ENCODE data around the gene PI3.
"Not testable (repeated sequence)": the region's sequence is repeated elsewhere in the genome, so short reads cannot be mapped to it uniquely, and the experiment has no call there.

PI3 gene

GRCh38 chr20:45154183-45154582 lies 20.5 kb upstream of the PI3 start:
- Histone ChIP-seq H4K20me1 (no peaks in the 10 kb centered on the region), H3K4me3 (no peak overlapping the region), H3K9me3 (peaks cover 26% of the 10 kb centered on the region), H3K4me2 (no peak overlapping the region), H3K27me3 (no peaks in the 10 kb centered on the region), H3K4me1 (no peaks in the 10 kb centered on the region), H3K36me3 (no peaks in the 10 kb centered on the region), H3K9ac (no peak overlapping the region), H3K27ac (no peak overlapping the region)
- no peak for TF ChIP-seq Cebpa-rat (IDR thresholded peaks at IDR 0.05)

GRCh38 chr20:45154794-45155193 lies 19.9 kb upstream of the PI3 start:
- not testable (repeated sequence) for H3K4me1 ChIP-seq, H3K27ac ChIP-seq, H3K9ac ChIP-seq, H3K4me3 ChIP-seq, H3K36me3 ChIP-seq, H3K27me3 ChIP-seq, H3K4me2 ChIP-seq, H4K20me1 ChIP-seq
- peaks cover 29% of the 10 kb centered on the region for H3K9me3 ChIP-seq

GRCh38 chr20:45156713-45157112 lies 18.0 kb upstream of the PI3 start:
- H3K27me3 ChIP-seq = no peaks in the 10 kb centered on the region
- H3K9ac ChIP-seq = no peak overlapping the region

GRCh38 chr20:45157962-45158361 lies 16.7 kb upstream of the PI3 start:
- Histone ChIP-seq H3K9me3 (peaks cover 31% of the 10 kb centered on the region), H3K9ac (no peak overlapping the region), H4K20me1 (no peaks in the 10 kb centered on the region), H3K4me2 (no peak overlapping the region), H3K36me3 (no peaks in the 10 kb centered on the region), H3K27ac (no peak overlapping the region), H3K27me3 (no peaks in the 10 kb centered on the region), H3K4me3 (no peak overlapping the region), H3K4me1 (no peaks in the 10 kb centered on the region)
- TF ChIP-seq Cebpa-rat (IDR thresholded peaks at IDR 0.05) = no peak

More at GRCh38 chr20:45156713-45157112, 18.0 kb upstream of the PI3 start:
- Histone ChIP-seq H4K20me1 (no peaks in the 10 kb centered on the region), H3K27ac (no peak overlapping the region), H3K4me3 (no peak overlapping the region), H3K9me3 (peaks cover 29% of the 10 kb centered on the region), H3K4me1 (no peaks in the 10 kb centered on the region), H3K4me2 (no peak overlapping the region), H3K36me3 (no peaks in the 10 kb centered on the region)
- TF ChIP-seq Cebpa-rat (IDR thresholded peaks at IDR 0.05) = no peak

- H3K36me3 ChIP-seq = no peaks in the 10 kb centered on the region
- H3K9ac ChIP-seq = no peak overlapping the region
- H3K27ac ChIP-seq = no peak overlapping the region
- H3K4me2 ChIP-seq = no peak overlapping the region
- no peak overlapping the region for H3K4me3 ChIP-seq
- TF ChIP-seq Cebpa-rat (IDR thresholded peaks at IDR 0.05) = no peak
- no peaks in the 10 kb centered on the region for H3K27me3 ChIP-seq
- peaks cover 15% of the 10 kb centered on the region for H3K9me3 ChIP-seq
- H4K20me1 ChIP-seq = no peaks in the 10 kb centered on the region
- H3K4me1 ChIP-seq = no peaks in the 10 kb centered on the region
Observed at GRCh38 chr20:45163083-45163803, 11.5 kb upstream of the PI3 start.

- H3K27me3 ChIP-seq = no peaks in the 10 kb centered on the region
- H3K4me3 ChIP-seq = no peak overlapping the region
- H4K20me1 ChIP-seq = no peaks in the 10 kb centered on the region
- H3K9ac ChIP-seq = no peak overlapping the region
- H3K4me2 ChIP-seq = no peak overlapping the region
- no peak overlapping the region for H3K27ac ChIP-seq
- H3K36me3 ChIP-seq = no peaks in the 10 kb centered on the region
- no peaks in the 10 kb centered on the region for H3K4me1 ChIP-seq
- peaks cover 10% of the 10 kb centered on the region for H3K9me3 ChIP-seq
- no peak for TF ChIP-seq Cebpa-rat (IDR thresholded peaks at IDR 0.05)
Observed at GRCh38 chr20:45164906-45165305, 9.8 kb upstream of the PI3 start.

GRCh38 chr20:45173522-45173921 lies 1.2 kb upstream of the PI3 start:
- Histone ChIP-seq H3K4me1 (no peaks in the 10 kb centered on the region), H3K27ac (no peak overlapping the region), H3K36me3 (no peaks in the 10 kb centered on the region), H3K9me3 (peaks cover 8% of the 10 kb centered on the region), H3K9ac (no peak overlapping the region), H4K20me1 (no peaks in the 10 kb centered on the region), H3K27me3 (no peaks in the 10 kb centered on the region), H3K4me2 (no peak overlapping the region), H3K4me3 (no peak overlapping the region)
- no peak for TF ChIP-seq Cebpa-rat (IDR thresholded peaks at IDR 0.05)

- no peak overlapping the region for H3K9ac ChIP-seq
- no peak for TF ChIP-seq Cebpa-rat (IDR thresholded peaks at IDR 0.05)
- no peak overlapping the region for H3K27ac ChIP-seq
- no peaks in the 10 kb centered on the region for H3K36me3 ChIP-seq
- H3K4me3 ChIP-seq = no peak overlapping the region
- H3K4me1 ChIP-seq = no peaks in the 10 kb centered on the region
- no peaks in the 10 kb centered on the region for H4K20me1 ChIP-seq
- no peaks in the 10 kb centered on the region for H3K27me3 ChIP-seq
- H3K4me2 ChIP-seq = no peak overlapping the region
- H3K9me3 ChIP-seq = no peaks in the 10 kb centered on the region
Observed at GRCh38 chr20:45176526-45177267, 2.0 kb downstream of the PI3 start.

- Histone ChIP-seq H3K27ac (no peak overlapping the region), H3K4me2 (no peak overlapping the region)
Observed at GRCh38 chr20:45179166-45179565, 4.5 kb downstream of the PI3 start.

GRCh38 chr20:45181639-45182038 lies 6.9 kb downstream of the PI3 start:
- no peaks in the 10 kb centered on the region for H3K4me1 ChIP-seq
- no peaks in the 10 kb centered on the region for H3K36me3 ChIP-seq
- H3K4me2 ChIP-seq = no peak overlapping the region
- H3K9ac ChIP-seq = no peak overlapping the region
- H3K9me3 ChIP-seq = no peaks in the 10 kb centered on the region
- no peak overlapping the region for H3K4me3 ChIP-seq
- no peaks in the 10 kb centered on the region for H3K27me3 ChIP-seq
- no peaks in the 10 kb centered on the region for H4K20me1 ChIP-seq
- H3K27ac ChIP-seq = no peak overlapping the region
- no peak for TF ChIP-seq Cebpa-rat (IDR thresholded peaks at IDR 0.05)

More at GRCh38 chr20:45179166-45179565, 4.5 kb downstream of the PI3 start:
- no peaks in the 10 kb centered on the region for H3K36me3 ChIP-seq
- no peak for TF ChIP-seq Cebpa-rat (IDR thresholded peaks at IDR 0.05)
- H3K9me3 ChIP-seq = no peaks in the 10 kb centered on the region
- no peak overlapping the region for H3K4me3 ChIP-seq
- H3K27me3 ChIP-seq = no peaks in the 10 kb centered on the region
- H3K4me1 ChIP-seq = no peaks in the 10 kb centered on the region
- H3K9ac ChIP-seq = no peak overlapping the region
- no peaks in the 10 kb centered on the region for H4K20me1 ChIP-seq

Data from BLaER1 (cell line).